LoVo (cell line): Measurements from ENCODE around the gene MAN2B2.

Experiments
- DNase-seq: peaks from one replicate; pipeline ENCODE4 v3.0.0-alpha.2; 2016; ENCODE audit warnings: low spot score

MAN2B2 gene

GRCh38 chr4:6546681-6547447, 28.1 kb upstream of the MAN2B2 start:
- DNase-seq, result peak; percentile 70

- no peak for DNase-seq
These were observed 26.6 kb upstream of the MAN2B2 start for GRCh38 chr4:6548201-6548881.

GRCh38 chr4:6548882-6549230, 26.1 kb upstream of the MAN2B2 start:
- DNase-seq, result no peak

GRCh38 chr4:6549445-6549844, 25.5 kb upstream of the MAN2B2 start:
- no peak for DNase-seq

- no peak for DNase-seq
These were observed 24.9 kb upstream of the MAN2B2 start for GRCh38 chr4:6549890-6550620.

- no peak for DNase-seq
These were observed 24.2 kb upstream of the MAN2B2 start for GRCh38 chr4:6550821-6551220.

- no peak for DNase-seq
These were observed 23.3 kb upstream of the MAN2B2 start for GRCh38 chr4:6551660-6552059.

GRCh38 chr4:6555519-6555918, 19.5 kb upstream of the MAN2B2 start:
- DNase-seq, result no peak

- DNase-seq, result no peak
These were observed 18.7 kb upstream of the MAN2B2 start for GRCh38 chr4:6556263-6556662.

GRCh38 chr4:6557185-6557584, 17.8 kb upstream of the MAN2B2 start:
- DNase-seq, result no peak

- no peak for DNase-seq
These were observed 17.1 kb upstream of the MAN2B2 start for GRCh38 chr4:6557856-6558255.

- DNase-seq, result no peak
These were observed 14.4 kb upstream of the MAN2B2 start for GRCh38 chr4:6560416-6561172.

GRCh38 chr4:6561173-6561516, 13.8 kb upstream of the MAN2B2 start:
- DNase-seq, result no peak

GRCh38 chr4:6561706-6562371, 13.2 kb upstream of the MAN2B2 start:
- no peak for DNase-seq

GRCh38 chr4:6562931-6563901, 11.8 kb upstream of the MAN2B2 start:
- DNase-seq, result peak; percentile 7

- no peak for DNase-seq
These were observed 10.9 kb upstream of the MAN2B2 start for GRCh38 chr4:6563935-6564645.

- no peak for DNase-seq
These were observed 9.1 kb upstream of the MAN2B2 start for GRCh38 chr4:6565691-6566390.

GRCh38 chr4:6566391-6567190, 8.4 kb upstream of the MAN2B2 start:
- no peak for DNase-seq

- no peak for DNase-seq
These were observed 7.8 kb upstream of the MAN2B2 start for GRCh38 chr4:6567218-6567617.
